ENCODE measurements around the gene NUCKS1. TPM values are rescaled to one million over a fixed set of nuclear protein-coding genes. Genes with fewer than 3 reads are reported as not detected.
"Not testable (repeated sequence)": the region's sequence is repeated elsewhere in the genome, so short reads cannot be mapped to it uniquely, and the experiment has no call there.

NUCKS1 gene
- total RNA-seq, 1 donor from 2014 or later = 128 TPM

GRCh38 chr1:205733438-205734175, 16.4 kb downstream of the NUCKS1 start:
- no peak for DNase-seq (ENCODE audit: low read depth in 2 of 2)

DNA sequence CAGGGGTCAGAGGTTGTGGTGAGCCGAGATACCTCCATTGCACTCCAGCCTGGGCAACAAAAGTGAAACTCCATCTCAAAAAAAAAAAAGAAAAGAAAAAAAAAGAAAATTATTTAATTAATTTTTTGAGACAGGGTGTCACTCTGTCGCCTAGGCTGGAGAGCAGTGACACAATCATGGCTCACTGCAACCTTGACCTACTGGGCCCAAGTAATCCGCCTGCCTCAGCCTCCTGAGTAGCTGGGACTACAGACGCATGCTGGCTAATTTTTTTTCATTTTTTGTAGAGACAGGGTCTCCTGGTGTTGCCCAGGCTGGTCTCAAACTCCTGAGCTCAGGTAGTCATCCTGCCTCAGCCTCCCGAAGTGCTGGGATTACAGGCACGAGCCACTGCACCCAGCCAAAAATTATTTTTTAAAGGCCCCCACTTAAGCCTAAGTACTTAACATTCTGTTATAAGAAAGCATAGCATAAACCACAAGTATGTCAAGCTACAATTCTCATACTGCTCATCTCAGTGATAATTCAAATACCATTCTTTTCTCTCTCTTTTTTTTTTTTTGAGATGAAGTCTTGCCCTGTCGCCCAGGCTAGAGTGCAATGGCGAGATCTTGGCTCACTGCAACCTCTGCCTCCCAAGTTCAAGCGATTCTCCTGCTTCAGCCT, 19.9 kb downstream of the NUCKS1 start:
- no peak for DNase-seq (ENCODE audit: low read depth in 2 of 2)

GRCh38 chr1:205726619-205727125, 23.3 kb downstream of the NUCKS1 start:
- no peak for DNase-seq (ENCODE audit: low read depth in 2 of 2)

GRCh38 chr1:205725514-205725913, 24.5 kb downstream of the NUCKS1 start:
- DNase-seq (ENCODE audit: low read depth in 2 of 2) = no peak

- DNase-seq (ENCODE audit: low read depth in 2 of 2) = not testable (repeated sequence)
Measured at GRCh38 chr1:205720740-205721139, 29.2 kb downstream of the NUCKS1 start.

GRCh38 chr1:205719762-205720161, 30.2 kb downstream of the NUCKS1 start:
- DNase-seq (ENCODE audit: low read depth in 2 of 2) = no peak

DNA sequence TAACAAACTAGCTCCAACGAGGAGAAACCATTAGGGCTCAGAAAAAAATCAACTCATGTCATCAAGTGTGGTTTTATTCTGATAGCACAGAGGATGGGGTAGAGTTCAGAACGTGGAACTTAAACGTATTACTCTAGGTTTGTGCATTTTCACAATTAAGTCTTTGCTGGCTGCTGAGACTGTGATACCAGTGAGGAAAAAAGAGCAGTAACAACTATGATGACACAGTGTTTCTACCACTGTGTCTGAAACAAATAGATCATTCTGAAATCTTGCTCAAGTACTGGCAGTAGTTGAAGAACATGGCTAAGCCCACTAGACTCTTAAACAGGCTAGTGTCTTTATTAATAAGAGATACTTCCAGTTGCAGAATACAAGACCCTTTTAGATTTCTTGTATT, 31.0 kb downstream of the NUCKS1 start:
- no peak for DNase-seq (ENCODE audit: low read depth in 2 of 2)

DNA sequence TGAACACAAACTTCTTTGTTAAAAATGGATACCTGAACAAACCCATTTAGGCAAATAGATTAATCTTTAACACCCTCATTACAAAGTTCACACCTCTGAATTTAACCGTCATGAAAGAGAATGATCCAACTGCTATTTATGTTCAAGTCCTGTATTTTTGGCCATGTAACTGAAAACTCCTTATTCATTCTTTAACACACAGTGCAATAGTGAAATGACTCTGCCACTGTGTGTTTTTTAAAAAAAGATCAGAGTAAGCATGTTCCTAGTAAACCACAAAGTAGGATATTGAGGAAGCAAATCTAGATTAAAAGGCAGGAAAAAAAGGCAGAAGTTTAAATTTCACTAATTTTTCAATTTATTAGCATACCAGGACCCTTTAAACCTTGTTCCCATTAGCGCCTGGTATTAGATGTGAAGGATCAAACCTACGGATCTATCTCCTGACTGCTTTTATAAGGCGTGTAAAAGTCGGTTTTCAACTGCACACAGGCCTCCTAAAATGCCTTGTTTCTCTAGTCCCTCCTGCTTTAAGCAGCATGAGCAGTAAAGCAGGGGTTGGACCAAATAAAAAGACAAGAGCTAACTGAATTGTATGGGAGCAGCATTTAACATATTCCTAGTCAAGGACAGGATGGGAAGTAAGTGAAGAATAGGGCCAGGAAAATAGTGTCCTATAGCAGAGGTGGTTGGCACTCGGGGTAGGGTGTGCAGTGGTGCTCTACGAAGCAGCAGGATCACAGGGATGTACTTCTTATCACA, 33.4 kb downstream of the NUCKS1 start:
- DNase-seq (ENCODE audit: low read depth in 2 of 2) = no peak

- no peak for DNase-seq (ENCODE audit: low read depth in 2 of 2)
Measured at GRCh38 chr1:205715628-205716027, 34.4 kb downstream of the NUCKS1 start.

DNA sequence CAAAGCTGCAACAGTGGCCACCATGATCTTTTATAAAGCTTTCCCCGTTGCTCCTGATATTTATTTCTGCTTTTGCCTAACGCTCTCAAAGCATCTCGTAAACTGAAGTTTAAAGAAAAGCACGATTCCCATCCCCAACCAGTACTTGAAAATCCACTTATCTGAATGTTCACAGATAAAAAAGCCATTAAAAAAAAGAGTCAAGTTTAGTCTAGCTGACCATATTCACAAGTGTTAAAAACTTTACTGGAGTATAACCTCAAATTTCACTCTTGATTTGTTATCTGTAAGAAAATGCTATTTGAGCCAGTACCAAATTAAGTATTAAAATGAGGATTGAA, 35.1 kb downstream of the NUCKS1 start:
- no peak for DNase-seq (ENCODE audit: low read depth in 2 of 2)

DNA sequence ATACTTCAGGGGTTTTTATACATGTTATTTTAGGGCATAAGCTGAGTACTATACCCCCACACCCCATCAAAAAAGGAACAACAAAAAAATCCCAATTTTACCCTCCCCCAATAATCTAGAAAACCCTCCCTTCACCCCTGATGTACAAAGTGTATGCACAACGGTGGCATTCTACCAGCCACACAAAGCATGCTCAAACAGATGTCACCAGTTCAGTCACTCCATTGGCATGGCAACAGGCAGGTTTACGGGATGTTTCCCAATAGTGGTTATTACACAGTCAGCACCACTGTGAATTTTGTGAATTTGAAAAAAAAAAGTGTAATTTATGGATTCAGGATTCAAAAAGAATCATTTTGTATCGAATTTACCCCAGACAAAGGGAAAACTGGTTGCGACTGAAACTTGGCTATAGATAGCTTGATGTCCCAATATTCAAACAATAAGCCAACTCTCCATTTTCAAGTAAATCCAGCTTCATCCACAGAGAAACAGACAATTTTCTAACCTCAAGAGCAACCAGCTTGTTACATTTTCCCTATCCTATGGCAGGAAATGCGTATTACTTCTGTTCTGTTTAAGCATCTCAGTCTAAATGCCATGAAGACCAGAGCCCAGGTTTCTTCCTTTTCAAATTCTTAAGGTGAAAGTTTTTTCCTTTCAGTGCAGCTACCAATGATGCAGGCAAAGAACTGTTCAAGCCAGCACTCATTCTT, 35.6 kb downstream of the NUCKS1 start:
- peak in 1 of 2 donors; percentile 55 for DNase-seq (ENCODE audit: low read depth in 2 of 2)

DNA sequence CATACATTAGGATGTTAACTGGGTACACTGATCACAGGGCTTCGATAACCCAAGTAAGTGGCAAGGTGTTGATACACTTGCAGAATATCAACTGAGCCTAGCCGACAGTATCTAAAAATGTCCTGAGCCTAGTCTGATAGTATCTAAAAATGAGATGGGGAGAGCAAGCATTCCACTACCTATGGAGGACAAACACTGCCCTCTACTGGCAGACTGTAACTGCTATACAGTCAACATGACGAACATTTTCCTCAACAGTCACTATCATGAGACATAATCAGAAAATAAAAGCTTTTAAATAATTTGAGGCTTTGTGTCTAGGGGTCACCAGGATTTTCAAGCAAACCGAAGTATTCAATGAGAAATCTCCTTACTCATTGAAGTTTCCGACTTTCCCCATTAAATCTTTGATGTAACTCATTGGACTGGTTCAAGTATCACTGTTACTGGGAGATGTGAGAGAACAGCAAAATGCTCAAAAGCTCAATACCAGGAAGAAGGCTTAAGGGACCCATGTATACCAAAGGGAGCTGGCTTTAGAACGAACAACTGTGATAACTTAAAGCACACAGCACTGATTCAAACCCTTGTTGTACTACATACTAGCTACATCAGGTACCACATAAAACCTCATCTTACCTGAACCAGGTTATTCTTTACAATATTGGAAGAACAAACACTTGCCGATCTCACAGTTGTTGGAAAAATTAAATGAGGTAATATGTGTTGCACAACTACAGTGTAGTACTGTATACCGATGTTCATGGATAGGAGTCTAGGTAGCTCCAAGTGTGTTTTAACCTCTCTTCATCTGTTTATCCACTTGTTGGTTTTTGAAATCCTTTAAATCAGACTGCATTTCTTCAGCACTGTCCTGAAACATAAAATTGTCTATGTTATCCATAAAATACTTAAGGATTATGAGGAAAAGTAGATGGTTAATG, 38.6 kb downstream of the NUCKS1 start:
- DNase-seq (ENCODE audit: low read depth in 2 of 2) = peak; percentile 89 to 90

GRCh38 chr1:205710201-205711062, 39.5 kb downstream of the NUCKS1 start:
- no peak for DNase-seq (ENCODE audit: low read depth in 2 of 2)

DNA sequence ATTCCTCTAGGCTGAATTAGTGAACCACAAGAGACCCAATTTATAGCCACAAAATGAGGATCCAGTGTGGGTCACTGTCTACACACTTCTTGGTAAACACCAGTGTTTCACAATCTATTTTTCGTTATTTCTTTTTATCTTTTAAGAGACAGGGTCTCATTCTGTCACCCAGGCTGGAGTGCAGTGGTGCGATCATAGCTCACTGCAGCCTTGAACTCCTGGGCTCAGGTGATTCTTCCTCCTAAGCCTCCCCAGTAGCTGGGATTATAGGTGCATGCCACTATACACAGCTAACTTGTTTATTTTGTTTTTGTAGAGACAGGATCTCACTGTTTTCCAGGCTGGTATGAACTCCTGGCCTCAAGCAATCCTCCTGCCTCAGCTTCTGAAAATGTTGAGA, 40.3 kb downstream of the NUCKS1 start:
- DNase-seq (ENCODE audit: low read depth in 2 of 2) = no peak

DNA sequence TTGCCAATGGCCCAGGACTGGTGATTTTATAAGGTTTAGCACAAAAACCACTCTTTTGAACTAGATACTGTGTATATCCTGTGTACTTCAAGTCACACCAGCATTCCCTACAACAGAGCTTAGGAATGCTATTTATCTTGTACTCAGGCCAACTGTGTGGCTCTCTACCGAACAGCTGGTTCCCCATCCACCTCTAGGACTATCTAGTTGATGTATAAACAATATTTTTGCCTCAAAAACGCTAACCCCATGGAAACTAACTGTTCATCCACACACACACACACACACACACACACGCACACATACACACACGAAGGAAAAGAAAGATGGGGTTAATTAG, 41.0 kb downstream of the NUCKS1 start:
- peak; percentile 79 to 85 for DNase-seq (ENCODE audit: low read depth in 2 of 2)

DNA sequence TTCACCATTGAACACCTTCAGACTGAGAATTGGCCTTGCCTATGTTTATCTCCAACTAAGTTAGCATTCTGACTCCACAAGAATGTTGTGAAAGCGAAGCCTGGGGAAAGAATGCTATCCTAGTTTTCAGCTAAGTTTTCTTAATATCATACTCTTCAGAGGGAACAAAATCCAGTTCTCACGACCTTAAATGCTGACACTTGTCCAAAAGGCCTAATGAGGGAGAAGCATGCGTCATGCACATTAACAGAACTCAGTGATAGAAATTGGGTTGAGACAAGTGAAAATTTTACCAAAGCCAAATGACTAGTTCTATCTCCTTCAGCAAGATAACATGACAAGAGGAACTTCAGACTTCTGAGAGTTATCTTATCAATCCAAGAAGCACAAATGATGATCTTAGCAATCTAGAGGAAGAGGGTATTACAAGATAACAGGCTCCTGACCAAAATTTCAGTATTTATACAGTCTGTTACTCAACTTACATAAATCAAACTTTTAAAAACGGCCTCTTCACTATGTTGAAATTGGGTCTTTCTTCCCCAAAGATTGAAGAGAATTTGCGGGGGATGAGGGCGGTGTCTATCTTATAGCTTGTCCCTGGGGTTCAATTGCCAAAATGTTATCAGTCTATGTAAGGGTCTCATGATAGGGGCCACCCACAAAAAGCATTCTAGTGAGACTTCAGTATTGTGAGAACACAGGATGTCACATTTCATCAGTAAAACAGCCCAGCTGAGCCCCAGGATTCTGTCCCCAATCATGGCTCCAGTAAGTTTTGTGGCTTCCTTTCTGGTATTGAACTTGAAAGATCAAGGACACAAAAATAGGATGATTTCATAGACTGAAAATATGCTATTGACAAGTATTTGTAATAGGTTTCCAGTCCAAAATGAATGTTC, 43.1 kb downstream of the NUCKS1 start:
- DNase-seq (ENCODE audit: low read depth in 2 of 2) = no peak

DNA sequence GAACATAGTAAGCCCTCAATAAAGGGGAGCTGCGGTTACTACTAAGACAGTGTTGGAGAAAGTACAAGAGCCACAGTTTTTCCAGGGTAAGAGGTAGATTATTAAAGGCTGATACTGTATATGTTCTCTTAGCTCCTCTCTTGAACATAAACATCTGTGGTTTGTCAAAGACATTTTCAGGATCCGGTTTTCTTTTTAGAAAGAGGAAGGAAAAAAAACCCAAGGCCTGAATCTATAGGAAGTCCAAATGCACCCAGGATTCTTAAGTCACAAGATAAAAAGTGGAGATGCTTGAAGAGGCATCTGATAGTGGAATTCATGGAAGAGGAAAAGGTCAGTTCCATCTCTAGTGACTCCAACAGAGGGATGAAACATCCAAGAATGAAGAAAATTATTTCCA, 45.1 kb downstream of the NUCKS1 start:
- DNase-seq (ENCODE audit: low read depth in 2 of 2) = no peak

DNA sequence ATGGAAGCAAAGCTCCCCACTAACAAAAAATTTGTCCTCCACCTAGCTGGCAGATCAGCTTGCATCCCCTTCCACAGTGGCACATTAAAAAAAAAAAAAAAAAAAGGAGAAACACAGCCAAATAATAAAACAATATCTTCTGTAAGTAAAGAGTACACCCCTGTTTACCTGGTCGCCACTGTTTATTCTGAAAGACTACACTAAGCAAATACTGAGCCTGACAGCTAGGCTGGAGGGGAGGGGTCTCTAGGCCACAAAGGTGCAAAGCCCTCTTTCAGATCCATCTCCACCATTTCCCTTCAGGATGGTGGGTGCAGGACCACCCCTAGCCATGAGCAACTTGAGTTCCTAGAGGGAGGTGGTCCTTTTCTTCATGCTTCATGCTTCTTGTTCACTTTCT, 46.9 kb downstream of the NUCKS1 start:
- no peak for DNase-seq (ENCODE audit: low read depth in 2 of 2)

DNA sequence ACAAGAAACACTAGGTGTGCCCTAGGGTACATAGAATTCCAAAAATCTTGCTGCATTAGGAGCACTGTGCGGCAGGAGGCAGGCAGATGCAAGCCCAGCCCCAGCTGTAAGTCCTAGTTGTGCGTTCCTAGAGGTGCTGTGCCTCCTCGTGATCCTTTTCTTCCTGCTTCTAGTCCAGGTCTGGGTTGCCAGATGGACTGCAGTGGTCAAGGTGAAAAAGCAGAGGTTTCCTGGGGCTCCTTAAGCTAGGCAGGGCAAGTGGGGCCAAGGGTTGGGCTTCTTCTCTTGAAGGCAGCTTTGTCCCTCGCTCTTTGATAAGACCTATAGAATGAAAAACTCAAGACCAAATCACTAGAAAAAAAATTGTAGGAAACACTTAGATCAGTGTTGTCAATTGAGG, 48.1 kb downstream of the NUCKS1 start:
- DNase-seq (ENCODE audit: low read depth in 2 of 2) = no peak
